Astrocyte (in vitro differentiated cells and primary cell): ENCODE data around the gene KBTBD3. TPM values are rescaled to one million over a fixed set of nuclear protein-coding genes. Genes with fewer than 3 reads are reported as not detected.

Experiments
- DNase-seq: peaks from one replicate; pipeline ENCODE4 v3.0.0-alpha.2; 2010; ENCODE audit warnings: low read depth
- FAIRE-seq: peaks from 2 replicates; lab custom pipeline; 2011; peaks lifted over from hg19 to GRCh38; lab: Jason Lieb, UNC
- H2AFZ ChIP-seq: 2 replicates; pipeline ENCODE4 v1.6.0; 2012; ENCODE audit warnings: low read depth, low read length, inconsistent platforms
- H3K27ac ChIP-seq: 2 replicates; pipeline ENCODE4 v1.5.1; 2011; ENCODE audit warnings: low read depth, low read length, inconsistent platforms
- H3K27me3 ChIP-seq: 2 replicates; pipeline ENCODE4 v1.6.0; 2011; ENCODE audit warnings: low read length, inconsistent platforms; ENCODE audit not compliant: insufficient read depth
- H3K36me3 ChIP-seq: 2 replicates; pipeline ENCODE4 v1.5.1; 2011; ENCODE audit warnings: low read length, inconsistent platforms; ENCODE audit not compliant: insufficient read depth
- H3K4me1 ChIP-seq: 2 replicates; pipeline ENCODE4 v1.5.1; 2011; ENCODE audit warnings: low read length, inconsistent platforms; ENCODE audit not compliant: insufficient read depth
- H3K4me2 ChIP-seq: 2 replicates; pipeline ENCODE4 v1.6.0; 2012; ENCODE audit warnings: low read length, inconsistent platforms
- H3K4me3 ChIP-seq: 2 replicates; pipeline ENCODE4 v1.5.1; 2011; ENCODE audit warnings: low read depth, mild to moderate bottlenecking, low read length, inconsistent platforms; ENCODE audit not compliant: insufficient read depth
- H3K79me2 ChIP-seq: 2 replicates; pipeline ENCODE4 v1.6.0; 2012; ENCODE audit warnings: mild to moderate bottlenecking, low read length, inconsistent platforms; ENCODE audit not compliant: insufficient read depth
- H3K9ac ChIP-seq: 2 replicates; pipeline ENCODE4 v1.6.0; 2012; ENCODE audit warnings: mild to moderate bottlenecking, low read length, inconsistent platforms
- H3K9me3 ChIP-seq: 2 replicates; pipeline ENCODE4 v1.5.1; 2012; ENCODE audit warnings: low read depth, mild to moderate bottlenecking, low read length, inconsistent platforms; ENCODE audit not compliant: insufficient read depth
- H4K20me1 ChIP-seq: 2 replicates; pipeline ENCODE4 v1.6.0; 2012; ENCODE audit warnings: low read length, inconsistent platforms; ENCODE audit not compliant: insufficient read depth
- H3K27ac Mint-ChIP-seq: one replicate; pipeline ENCODE4 v1.8.0; 2021; ENCODE audit warnings: mild to moderate bottlenecking, mixed read lengths; ENCODE audit not compliant: unreplicated experiment
- H3K27me3 Mint-ChIP-seq: one replicate; pipeline ENCODE4 v1.8.0; 2021; ENCODE audit warnings: low read depth, mixed read lengths; ENCODE audit not compliant: unreplicated experiment
- H3K36me3 Mint-ChIP-seq: one replicate; pipeline ENCODE4 v1.8.0; 2021; ENCODE audit warnings: low read depth, mixed read lengths; ENCODE audit not compliant: unreplicated experiment
- H3K4me1 Mint-ChIP-seq: one replicate; pipeline ENCODE4 v1.8.0; 2021; ENCODE audit warnings: low read depth, mixed read lengths; ENCODE audit not compliant: unreplicated experiment
- H3K4me3 Mint-ChIP-seq: one replicate; pipeline ENCODE4 v1.8.0; 2021; ENCODE audit warnings: mild to moderate bottlenecking, moderate library complexity, mixed read lengths; ENCODE audit not compliant: unreplicated experiment
- H3K9me3 Mint-ChIP-seq: one replicate; pipeline ENCODE4 v1.8.0; 2021; ENCODE audit warnings: mild to moderate bottlenecking, mixed read lengths; ENCODE audit not compliant: unreplicated experiment
- CTCF ChIP-seq: IDR thresholded peaks from 2 replicates; pipeline ENCODE4 v1.5.1; 2011; ENCODE audit warnings: low read depth, mild to moderate bottlenecking, inconsistent platforms, low read length, moderate library complexity; ENCODE audit not compliant: insufficient read depth
- EZH2 ChIP-seq: IDR thresholded peaks from 2 replicates; pipeline ENCODE4 v1.6.1; 2012; ENCODE audit warnings: mild to moderate bottlenecking, low read length, inconsistent platforms; ENCODE audit not compliant: insufficient read depth
- total RNA-seq: library from RNA; stranded (reverse); gene quantifications from 2 replicates; pipeline ENCODE4 v1.2.1, GENCODE V29; 2021

Gene KBTBD3
- total RNA-seq, 1 donor from 2014 or later: 4.7 TPM

DNA sequence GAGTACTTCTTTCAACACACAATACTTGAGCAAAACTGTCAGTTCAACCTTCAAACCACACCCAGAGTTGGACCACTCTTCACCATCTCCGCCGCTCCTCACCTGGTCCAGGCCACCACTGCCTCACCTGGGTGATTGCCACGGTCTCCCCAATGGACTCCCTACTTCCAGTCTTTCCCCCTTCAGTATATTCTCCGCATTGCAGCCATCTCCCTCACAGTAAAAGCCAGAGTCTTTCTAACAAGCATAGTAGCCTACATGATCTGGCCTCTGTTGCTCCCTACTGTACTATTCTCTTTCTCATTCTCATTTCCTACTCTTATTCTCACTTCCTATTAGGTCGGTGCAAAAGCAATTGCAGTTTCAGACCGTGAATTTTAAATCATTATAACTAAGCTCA, 28.8 kb upstream of the KBTBD3 start:
- TF ChIP-seq CTCF (no peak), EZH2 (no peak)
- no peak overlapping the region for H3K4me3 ChIP-seq
- H3K9ac ChIP-seq: no peak overlapping the region
- H3K27ac ChIP-seq: no peak overlapping the region
- H2AFZ ChIP-seq: no peak overlapping the region
- H3K79me2 ChIP-seq: no peaks in the 10 kb centered on the region
- no peaks in the 10 kb centered on the region for H4K20me1 ChIP-seq
- no peak for DNase-seq
- H3K27ac Mint-ChIP-seq: no peak overlapping the region
- H3K4me1 ChIP-seq: no peaks in the 10 kb centered on the region
- H3K27me3 Mint-ChIP-seq: no peaks in the 10 kb centered on the region
- no peaks in the 10 kb centered on the region for H3K9me3 ChIP-seq
- no peak overlapping the region for H3K4me2 ChIP-seq
- H3K27me3 ChIP-seq: no peaks in the 10 kb centered on the region
- no peak for FAIRE-seq
- H3K36me3 ChIP-seq: no peaks in the 10 kb centered on the region
- H3K9me3 Mint-ChIP-seq: no peaks in the 10 kb centered on the region
- H3K4me3 Mint-ChIP-seq: no peak overlapping the region
- H3K4me1 Mint-ChIP-seq: peaks cover 3% of the 10 kb centered on the region
- no peaks in the 10 kb centered on the region for H3K36me3 Mint-ChIP-seq

DNA sequence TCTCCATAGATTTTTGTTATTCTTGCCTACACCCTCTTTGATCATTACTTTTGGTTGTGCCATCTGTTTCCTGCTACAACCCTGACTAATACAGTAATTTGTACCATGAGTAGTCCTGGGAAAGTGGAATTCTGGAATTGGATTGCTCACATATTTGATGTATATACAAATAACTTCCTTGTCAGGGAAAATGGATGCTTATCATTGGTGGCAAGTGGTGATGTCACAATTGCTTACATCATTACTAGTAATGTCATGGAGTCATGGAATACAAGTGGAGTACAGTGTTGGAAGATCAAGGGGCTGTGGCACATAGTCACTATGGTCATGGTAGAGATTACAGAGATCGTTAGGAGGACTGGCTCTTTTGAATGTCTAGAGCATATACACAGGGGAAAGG, 24.7 kb upstream of the KBTBD3 start:
- Histone ChIP-seq H3K27ac (no peak overlapping the region), H3K27me3 (no peaks in the 10 kb centered on the region), H3K4me3 (no peak overlapping the region), H3K36me3 (peaks cover 6% of the 10 kb centered on the region), H3K4me2 (no peak overlapping the region), H4K20me1 (no peaks in the 10 kb centered on the region), H3K4me1 (no peaks in the 10 kb centered on the region), H2AFZ (no peak overlapping the region), H3K9me3 (no peaks in the 10 kb centered on the region), H3K9ac (no peak overlapping the region), H3K79me2 (no peaks in the 10 kb centered on the region)
- no peak for TF ChIP-seq EZH2
- no peak for TF ChIP-seq CTCF
- peaks cover 4% of the 10 kb centered on the region for H3K36me3 Mint-ChIP-seq
- H3K27me3 Mint-ChIP-seq: no peaks in the 10 kb centered on the region
- no peaks in the 10 kb centered on the region for H3K9me3 Mint-ChIP-seq
- H3K4me1 Mint-ChIP-seq: peaks cover 3% of the 10 kb centered on the region
- peak overlapping the region; percentile 1 for H3K27ac Mint-ChIP-seq
- H3K4me3 Mint-ChIP-seq: no peak overlapping the region
- DNase-seq (peak; percentile 55), FAIRE-seq (no peak)

- FAIRE-seq: no peak
- no peak overlapping the region for H3K27ac ChIP-seq
- no peaks in the 10 kb centered on the region for H4K20me1 ChIP-seq
- H3K9ac ChIP-seq: no peak overlapping the region
- H3K4me3 Mint-ChIP-seq: no peak overlapping the region
- H3K27ac Mint-ChIP-seq: no peak overlapping the region
- H3K4me1 Mint-ChIP-seq: peaks cover 3% of the 10 kb centered on the region
- peaks cover 7% of the 10 kb centered on the region for H3K36me3 Mint-ChIP-seq
- H3K36me3 ChIP-seq: peaks cover 11% of the 10 kb centered on the region
- DNase-seq: no peak
- H3K4me3 ChIP-seq: no peak overlapping the region
- H3K4me1 ChIP-seq: no peaks in the 10 kb centered on the region
- H3K27me3 ChIP-seq: no peaks in the 10 kb centered on the region
- H3K9me3 ChIP-seq: no peaks in the 10 kb centered on the region
- no peaks in the 10 kb centered on the region for H3K27me3 Mint-ChIP-seq
- TF ChIP-seq EZH2 (no peak), CTCF (no peak)
- H3K79me2 ChIP-seq: no peaks in the 10 kb centered on the region
- no peaks in the 10 kb centered on the region for H3K9me3 Mint-ChIP-seq
- no peak overlapping the region for H2AFZ ChIP-seq
- H3K4me2 ChIP-seq: no peak overlapping the region
Measured at GRCh38 chr11:106101370-106101769, 24.2 kb upstream of the KBTBD3 start.
